HL-60/S4 (cell line): ENCODE results near the gene HTRA3.

Experiments used
- in situ Hi-C: fragments of 300-500 bp; cut with MboI; formaldehyde crosslinking; loops from 2 replicates; pipeline ENCODE4 v1.14.3; 2022; ENCODE audit warnings: low sequenced_read_pairs

Gene HTRA3

GRCh38 chr4:8290701-8290970 lies 21.1 kb downstream of the HTRA3 start:
- in situ Hi-C loops, result no loop called here

- in situ Hi-C loops, result no loop called here
These were observed 21.6 kb downstream of the HTRA3 start for GRCh38 chr4:8291036-8291682.

GRCh38 chr4:8291701-8292477 lies 22.3 kb downstream of the HTRA3 start:
- in situ Hi-C loops, result no loop called here

GRCh38 chr4:8292478-8293107 lies 23.0 kb downstream of the HTRA3 start:
- in situ Hi-C loops, result no loop called here

- in situ Hi-C loops, result no loop called here
These were observed 23.8 kb downstream of the HTRA3 start for GRCh38 chr4:8293131-8293975.

- in situ Hi-C loops, result no loop called here
These were observed 24.5 kb downstream of the HTRA3 start for GRCh38 chr4:8294036-8294435.

- in situ Hi-C loops, result no loop called here
These were observed 25.2 kb downstream of the HTRA3 start for GRCh38 chr4:8294775-8295174.

- in situ Hi-C loops, result no loop called here
These were observed 25.9 kb downstream of the HTRA3 start for GRCh38 chr4:8295471-8295870.

- in situ Hi-C loops, result no loop called here
These were observed 26.9 kb downstream of the HTRA3 start for GRCh38 chr4:8296491-8296890.

GRCh38 chr4:8297141-8297601 lies 27.6 kb downstream of the HTRA3 start:
- in situ Hi-C loops, result no loop called here

- in situ Hi-C loops, result no loop called here
These were observed 28.3 kb downstream of the HTRA3 start for GRCh38 chr4:8297691-8298485.

GRCh38 chr4:8300832-8301231 lies 31.3 kb downstream of the HTRA3 start:
- in situ Hi-C loops, result no loop called here

- in situ Hi-C loops, result no loop called here
These were observed 32.5 kb downstream of the HTRA3 start for GRCh38 chr4:8301851-8302730.

GRCh38 chr4:8303081-8303480 lies 33.5 kb downstream of the HTRA3 start:
- in situ Hi-C loops, result no loop called here

GRCh38 chr4:8303485-8304281 lies 34.1 kb downstream of the HTRA3 start:
- in situ Hi-C loops, result no loop called here

GRCh38 chr4:8304827-8305695 lies 35.5 kb downstream of the HTRA3 start:
- in situ Hi-C loops, result no loop called here

- in situ Hi-C loops, result no loop called here
These were observed 36.4 kb downstream of the HTRA3 start for GRCh38 chr4:8305851-8306471.
